Stimulated activated CD4-positive, alpha-beta T cell treated with anti-CD3 and anti-CD28 coated beads, Interleukin-12 subunit alpha, Interleukin-12 subunit beta, amount 100 ng/mL, for 4 hours (primary cell): ENCODE data around the gene SKAP1.

Experiments used
- DNase-seq: peaks from one replicate; pipeline ENCODE4 v3.0.0-alpha.2; 2020

Gene SKAP1

DNA sequence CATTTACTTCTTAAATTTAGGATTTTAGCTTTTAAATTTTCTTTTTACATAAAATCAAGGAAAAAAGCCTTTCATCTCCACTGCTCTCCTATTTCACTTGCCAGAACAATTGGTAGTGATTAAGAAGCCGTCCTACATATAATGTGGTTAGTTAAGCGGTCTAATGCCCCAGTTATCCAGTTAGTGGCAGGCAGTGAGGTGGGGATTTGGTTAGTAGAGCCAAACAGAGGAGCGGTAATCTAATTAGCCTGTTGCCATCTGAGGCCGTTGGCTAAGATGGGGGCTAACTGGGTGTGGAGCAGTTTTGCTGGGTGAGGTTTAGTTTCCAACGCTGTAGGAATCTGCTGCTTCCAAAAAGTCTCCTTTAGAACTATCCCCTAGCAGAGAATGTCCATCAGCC lies 300.0 kb downstream of the SKAP1 start:
- DNase-seq, result no peak

DNA sequence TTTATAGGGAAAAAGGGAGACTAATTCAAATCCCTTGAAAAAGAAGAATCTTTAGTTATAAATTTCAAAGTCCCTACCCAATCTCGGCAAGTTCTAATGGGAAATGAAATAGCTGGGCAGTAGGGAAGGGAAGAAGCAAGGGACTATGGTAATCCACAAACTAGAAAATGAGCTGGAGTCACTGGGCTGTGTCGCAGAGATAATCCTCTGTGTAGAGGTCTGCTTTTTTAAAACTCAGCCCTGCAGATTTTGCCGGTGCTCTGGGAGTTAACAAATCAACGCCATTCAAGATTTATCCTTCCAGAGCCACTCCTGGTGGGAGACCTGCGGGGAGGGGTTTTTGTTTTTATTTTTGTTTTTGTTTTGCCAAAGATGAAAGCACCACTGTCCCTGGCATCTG lies 301.6 kb downstream of the SKAP1 start:
- DNase-seq, result no peak

DNA sequence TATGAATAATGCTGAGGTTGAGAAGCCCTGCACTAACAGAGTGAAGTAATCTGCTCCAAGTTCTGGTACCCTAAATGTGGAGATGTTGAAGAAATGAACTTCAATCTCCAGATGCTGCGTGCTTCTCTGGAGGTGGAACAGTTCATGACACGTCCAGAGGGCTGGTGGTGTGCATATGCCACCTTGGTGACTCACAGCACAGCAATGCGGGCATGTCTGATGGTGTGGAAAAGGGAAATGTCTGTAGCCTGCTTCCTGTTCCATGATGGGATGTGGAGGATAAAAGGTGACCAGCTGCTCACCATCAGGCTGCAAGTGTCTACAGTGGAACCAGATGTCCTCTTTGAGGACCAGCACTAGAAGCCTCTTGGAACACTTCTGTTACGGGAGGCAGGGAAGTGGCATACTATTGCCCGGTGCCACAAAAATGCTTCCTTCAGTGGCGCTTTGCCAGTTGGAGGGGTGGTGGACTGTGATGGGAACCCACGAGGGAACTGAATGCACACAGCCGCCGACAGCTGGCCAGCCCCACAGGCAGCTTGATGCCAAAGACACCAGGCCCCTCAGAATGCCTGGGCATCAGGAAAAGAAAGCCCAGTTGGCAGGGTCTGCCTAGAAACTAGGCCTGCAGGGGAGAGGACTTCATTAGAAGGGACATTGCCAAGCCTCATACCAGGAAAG lies 302.5 kb downstream of the SKAP1 start:
- DNase-seq, result no peak

DNA sequence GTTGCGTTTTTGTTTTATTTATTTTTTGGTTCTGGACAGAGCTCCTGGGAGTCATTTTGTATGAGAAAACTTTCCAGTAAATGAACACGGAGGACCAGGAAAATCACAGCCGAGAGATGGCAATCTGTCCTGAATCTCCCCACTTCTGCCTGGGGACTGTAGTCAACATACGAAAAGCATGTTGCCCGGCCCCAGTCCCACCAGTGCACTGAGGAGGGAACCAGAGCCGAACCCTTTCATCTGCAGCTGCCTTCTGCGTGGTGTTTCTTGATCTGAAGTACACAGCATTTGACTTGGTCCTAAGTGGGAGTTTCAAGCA lies 303.5 kb downstream of the SKAP1 start:
- DNase-seq, result no peak

DNA sequence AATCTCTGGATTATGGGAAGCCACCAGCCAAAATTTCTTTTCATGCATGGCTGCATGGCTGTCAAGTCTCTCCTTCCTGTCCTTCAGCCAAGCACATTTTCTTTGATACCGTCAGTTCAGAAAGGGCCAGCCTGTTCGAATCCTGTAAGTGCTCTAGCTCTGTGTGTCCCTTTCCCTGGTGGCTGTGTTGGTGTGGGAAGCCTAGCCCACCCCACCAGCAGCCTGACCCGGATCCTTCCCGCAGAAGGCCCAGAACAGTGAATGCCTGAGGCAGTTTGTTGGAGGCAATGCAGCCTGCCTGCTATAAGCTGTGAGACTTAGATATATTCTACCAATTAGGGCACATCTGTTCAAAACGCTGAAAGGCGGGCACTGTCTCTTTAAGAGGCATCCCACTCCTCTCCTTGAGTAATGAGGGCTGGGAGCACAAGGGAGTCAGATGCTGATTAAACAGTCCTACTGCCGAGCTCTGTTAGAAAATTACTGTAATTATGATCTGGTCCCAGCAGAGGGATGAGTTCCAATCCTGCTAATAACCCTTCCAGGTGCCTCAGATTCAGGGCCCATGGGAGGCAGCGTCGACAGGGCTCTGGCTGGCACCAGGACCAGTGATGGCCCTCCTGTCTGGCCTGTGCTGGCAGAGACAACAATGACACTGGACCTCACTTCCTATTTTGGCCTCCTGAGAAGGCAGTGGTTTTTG lies 304.0 kb downstream of the SKAP1 start:
- DNase-seq, result no peak

DNA sequence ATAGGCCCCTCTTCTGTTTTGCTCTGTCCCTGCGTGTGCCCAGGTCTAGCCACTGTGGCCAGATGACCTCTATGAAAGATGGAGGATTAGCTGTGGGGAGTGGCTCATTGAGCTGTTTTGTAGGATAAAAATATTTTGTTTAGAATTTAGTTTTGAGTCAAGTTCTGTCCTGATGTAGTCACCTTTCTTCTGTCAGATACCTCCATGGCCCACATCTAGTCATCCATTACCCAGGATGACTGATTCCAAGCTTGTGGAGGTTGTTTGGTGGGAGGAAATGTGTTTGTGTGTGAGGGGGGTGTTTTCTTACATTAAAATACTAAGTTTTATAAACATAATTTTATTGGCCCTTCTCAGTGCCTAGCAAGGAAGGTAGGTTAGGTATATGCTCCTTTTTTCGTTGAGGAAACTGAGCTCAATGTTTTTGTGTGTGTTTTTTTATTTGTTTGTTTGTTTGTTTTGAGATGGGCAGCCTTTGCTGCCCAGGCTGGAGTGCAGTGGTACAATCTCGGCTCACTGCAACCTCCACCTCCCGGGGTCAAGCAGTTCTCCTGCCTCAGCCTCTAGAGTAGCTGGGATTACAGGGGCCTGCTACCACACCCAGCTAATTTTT lies 306.1 kb downstream of the SKAP1 start:
- no peak for DNase-seq

DNA sequence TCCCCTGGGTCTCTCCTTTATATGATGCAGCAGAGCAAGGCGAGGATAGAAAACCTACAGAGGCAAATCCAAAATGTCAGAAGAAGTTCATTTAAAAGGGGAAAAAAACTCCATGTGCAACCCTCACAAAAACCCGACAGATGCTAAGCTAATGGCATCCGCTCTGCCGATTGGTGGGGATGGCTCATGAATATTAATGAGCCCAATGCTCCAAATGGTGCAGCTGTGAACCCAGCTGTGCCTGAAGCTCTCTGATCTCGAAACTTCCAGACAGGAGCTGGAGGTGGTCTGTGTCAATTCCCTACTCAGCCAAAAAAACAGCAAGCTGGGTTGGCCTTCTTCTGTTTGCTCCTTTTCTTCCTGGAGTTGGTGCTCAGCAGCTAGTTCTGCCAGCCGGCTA lies 306.9 kb downstream of the SKAP1 start:
- DNase-seq, result no peak

DNA sequence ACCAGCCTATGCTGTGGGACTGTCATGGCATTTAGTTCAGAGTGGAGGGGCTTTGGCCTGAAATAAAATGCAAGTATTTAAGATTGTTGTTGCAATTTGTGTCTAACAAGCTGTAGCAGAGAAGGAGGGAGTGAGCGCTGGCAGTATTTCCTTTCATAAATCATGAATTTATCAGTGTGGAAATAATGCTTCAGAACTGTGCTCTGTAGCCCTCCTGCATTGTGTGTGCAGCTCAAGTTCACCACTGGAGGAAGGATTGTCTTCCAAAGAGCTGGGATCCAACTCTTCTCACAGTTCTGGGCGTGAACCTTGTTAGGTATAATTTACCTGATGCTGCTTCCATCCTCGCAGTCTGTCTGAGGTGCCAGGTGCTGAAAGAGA lies 307.4 kb downstream of the SKAP1 start:
- no peak for DNase-seq

DNA sequence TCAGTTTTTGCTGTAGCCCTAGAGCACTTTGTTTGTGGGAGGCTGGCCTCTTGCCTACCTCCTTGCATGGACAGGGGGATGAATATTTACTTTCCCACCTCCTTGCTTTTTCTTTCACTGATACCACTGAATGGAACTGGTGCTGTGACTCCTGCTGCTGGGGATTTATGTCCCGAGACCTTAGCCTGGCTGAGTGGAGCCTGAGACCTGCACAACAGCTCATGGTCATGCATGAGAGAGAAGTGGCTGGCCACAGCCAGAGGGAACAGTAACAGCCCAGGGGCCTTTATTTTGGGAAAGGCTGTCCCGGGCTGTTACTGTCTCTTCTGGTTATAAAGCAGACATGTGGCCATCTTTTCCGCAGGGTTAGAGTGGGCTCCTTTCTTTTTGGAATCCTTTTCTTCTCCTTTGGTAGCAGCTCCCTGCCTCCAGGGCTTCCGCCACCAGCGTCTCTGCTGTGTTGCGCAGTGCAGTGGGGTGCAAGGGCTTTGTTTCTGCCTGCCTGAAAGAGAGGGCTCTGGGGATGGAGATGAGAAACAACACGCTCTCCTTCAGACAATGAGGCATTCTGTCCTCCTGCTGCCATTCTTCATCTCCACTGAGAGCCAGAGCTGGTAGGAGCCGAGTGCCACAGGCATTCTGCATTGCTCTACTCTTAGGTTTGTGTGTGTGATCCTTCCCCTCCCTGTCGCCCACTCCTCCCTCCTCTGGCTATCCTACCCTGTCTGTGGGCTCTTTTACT lies 307.9 kb downstream of the SKAP1 start:
- DNase-seq, result no peak

DNA sequence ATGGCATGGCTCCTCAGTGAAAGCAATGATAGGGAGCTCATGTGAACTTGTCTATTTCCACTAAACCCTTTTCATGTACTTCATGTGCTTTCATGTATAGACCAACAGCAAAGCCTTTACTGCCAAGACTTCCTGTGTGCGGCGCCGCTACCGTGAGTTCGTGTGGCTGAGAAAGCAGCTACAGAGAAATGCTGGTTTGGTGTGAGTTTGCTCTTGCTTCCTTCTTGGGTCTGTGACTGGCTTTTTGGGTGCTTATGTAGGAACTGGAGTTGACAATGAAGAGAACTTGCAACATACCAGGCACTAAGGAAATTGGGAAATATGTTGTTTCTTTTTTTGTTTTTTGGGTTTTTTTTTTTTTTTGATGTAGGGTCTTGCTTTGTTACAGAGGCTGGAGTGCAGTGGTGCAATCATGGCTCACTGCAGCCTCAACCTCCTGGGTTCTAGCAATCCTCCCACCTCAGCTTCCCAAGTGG lies 316.8 kb downstream of the SKAP1 start:
- no peak for DNase-seq

DNA sequence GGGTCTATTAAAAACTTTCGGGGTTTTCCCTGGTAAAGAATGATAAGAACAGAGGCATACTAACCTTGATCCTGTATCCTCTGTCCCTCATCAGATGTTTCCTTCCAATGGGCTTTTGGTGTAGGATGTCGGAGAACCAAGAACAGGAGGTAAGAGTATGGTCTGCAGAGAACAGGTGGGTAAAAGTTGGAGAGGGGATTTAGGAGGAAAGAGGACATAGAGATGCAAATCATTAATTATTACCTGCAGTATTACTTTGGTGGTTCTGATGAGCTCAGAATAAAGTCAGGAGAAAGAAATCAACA lies 318.1 kb downstream of the SKAP1 start:
- no peak for DNase-seq

DNA sequence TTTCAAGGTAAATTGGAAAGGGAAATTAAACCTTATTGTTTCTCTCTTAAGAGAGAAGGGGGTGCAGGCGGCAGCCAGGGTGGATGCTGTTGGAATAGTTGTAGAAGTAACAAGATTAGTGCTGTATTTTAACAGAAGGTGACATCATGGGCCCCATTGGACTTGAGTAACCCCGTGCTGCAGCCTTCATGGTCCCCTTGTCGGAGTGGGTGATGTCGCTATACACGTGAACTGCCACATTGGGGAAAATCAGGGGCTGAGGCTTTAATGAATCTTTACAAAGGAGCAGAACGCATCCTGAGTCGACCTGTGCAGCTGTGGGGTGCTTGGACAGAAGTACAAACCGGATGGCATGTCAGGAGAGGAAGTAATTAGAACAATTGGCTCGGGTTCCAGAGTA lies 319.3 kb downstream of the SKAP1 start:
- no peak for DNase-seq

DNA sequence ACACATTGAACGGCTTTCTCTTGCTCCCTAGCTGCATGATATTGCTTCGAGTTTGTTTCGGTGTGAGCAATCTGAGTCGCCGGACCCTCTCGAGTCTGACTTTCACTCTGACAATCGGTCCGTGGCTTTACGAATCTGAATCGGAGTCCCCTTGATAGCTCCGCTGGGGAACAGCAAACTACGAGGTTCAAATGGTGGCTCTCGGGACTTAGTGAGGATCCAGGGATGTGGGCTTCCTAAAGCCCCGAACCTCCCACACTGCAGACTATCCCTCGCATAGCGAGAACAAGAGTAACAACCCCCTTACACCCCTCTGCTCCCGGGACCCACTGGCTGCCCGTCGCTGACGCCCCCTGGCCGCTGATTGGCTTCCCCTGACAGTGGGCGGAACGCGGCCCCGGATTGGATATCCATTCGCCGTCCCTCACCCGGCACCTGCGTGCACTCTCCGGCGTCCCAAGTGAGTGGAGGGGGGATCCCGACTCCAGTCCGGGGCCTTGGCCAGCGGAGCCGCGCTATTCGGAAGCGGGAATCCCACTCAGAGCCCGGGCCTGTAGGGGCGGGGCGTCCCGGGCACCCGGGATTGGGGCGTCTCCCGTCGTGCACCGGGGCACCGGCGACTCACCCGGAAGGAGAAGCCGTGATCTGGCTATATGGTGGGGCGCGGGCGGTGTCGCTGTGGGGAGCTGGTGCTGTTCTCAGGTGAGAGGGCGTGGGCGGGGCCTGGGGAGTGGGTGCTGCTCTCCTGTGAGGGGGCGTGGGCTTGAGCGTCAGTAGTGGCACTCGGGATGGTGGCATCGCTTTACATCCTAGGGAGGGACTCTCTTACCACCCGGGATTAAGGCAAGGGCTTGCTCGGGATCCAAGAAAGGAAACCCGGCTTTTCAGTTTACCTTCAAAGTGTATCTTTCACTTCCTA lies 322.6 kb downstream of the SKAP1 start, which contains the start of gene SNX11:
Gene SNX11 (plus strand): TSS at position 630 of the 919 bp plus-strand sequence. CDS start 4,278 bp downstream, outside the sequence.
- peak; percentile 93 for DNase-seq

DNA sequence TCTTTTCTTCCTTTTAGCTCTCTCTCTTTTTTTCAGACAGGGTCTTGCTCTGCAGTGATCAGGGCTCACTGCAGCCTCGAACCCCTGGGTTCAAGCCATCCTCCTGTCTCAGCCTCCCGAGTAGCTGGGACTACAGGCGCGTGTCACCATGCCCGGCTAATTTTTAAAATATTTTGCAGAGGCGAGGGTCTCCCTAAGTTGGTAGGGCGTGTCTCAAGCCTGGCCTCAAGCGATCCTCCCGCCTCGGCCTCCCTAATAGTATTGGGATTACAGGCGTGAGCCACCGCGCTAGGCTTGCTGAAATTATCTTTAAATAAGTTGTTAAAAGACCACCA lies 323.2 kb downstream of the SKAP1 start:
- DNase-seq, result no peak

DNA sequence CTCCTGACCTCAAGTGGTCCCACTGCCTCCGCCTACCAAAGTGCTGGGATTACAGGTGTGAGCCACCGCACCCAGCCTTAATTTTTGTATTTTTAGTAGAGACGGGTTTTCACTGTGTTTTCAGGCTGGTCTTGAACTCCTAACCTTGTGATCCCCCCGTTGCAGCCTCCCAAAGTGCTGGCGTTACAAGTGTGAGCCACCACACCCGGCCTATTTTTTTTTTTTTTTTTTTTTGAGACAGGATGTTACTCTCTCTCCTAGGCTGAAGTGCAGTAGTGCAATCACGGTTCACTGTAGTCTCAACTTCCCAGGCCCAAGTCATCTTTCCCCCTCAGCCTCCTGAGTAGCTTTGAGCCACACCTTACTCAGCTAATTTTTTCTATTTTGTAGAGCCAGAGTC lies 325.6 kb downstream of the SKAP1 start:
- DNase-seq, result no peak

DNA sequence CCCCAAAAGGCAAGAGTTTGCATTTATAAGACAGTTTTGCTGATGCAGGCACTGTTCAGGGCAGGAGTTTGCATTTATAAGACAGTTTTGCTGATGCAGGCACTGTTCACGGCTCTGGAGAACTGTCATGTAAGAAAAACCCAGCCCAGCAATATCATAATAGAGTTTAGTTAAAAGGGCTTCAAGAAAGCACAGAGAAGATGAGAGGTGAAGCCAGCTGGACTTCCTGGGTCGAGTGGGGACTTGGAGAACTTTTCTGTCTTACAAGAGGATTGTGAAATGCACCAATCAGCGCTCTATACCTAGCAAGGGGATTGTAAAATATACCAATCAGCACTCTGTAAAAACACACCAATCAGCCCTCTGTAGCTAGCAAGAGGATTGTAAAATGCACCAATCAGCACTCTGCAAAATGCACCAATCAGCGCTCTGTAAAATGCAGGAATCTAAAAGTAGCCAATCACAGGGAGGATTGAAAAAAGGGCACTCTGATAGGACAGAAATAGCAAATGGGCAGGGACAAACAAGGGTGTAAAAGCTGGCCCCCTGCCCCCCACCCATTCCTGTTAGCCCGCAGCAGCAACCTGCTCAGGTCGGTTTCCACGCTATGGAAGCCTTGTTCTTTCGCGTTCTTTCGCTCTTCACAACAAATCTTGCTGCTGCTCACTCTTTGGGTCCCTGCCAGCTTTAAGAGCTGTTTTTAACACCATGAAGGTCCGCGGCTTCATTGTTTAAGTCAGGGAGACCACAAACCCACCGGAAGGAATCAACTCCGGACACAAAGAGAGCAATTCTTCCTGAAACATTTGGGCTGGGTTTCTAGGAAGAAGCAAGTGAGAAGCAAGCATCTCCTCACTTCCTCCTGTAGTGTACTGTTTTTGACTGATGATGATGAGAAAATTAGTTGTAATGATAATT lies 327.0 kb downstream of the SKAP1 start:
- no peak for DNase-seq

DNA sequence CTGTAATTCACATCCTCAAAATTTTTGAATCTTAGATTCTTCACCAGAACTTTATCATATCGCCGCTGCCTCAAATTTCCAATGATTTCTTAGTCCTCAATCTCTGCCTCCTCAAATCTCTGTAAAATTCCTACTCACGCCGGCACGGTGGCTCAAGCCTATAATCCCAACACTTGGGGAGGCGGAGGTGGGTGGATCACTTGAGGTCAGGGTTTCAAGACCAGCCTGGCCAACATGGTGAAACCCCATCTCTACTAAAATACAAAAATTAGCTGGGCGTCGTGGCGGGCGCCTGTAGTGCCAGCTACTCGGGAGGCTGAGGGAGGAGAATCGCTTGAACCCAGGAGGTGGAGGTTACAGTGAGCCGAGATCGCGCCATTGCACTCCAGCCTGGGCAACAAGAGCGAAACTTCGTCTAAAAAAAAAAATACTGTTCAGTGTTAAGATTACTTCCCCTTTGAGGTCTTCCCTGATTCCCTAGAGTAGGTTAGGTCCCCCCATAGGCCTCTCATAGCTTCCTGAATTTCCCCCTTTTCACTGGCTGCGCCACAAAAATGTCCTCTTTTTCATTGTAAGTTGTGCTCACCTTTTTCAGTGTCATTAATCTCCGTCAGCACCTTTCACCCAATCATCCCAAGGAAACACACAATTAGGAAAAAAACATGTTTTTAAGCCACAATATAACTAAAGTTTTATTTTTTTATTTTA lies 327.8 kb downstream of the SKAP1 start:
- DNase-seq, result no peak

DNA sequence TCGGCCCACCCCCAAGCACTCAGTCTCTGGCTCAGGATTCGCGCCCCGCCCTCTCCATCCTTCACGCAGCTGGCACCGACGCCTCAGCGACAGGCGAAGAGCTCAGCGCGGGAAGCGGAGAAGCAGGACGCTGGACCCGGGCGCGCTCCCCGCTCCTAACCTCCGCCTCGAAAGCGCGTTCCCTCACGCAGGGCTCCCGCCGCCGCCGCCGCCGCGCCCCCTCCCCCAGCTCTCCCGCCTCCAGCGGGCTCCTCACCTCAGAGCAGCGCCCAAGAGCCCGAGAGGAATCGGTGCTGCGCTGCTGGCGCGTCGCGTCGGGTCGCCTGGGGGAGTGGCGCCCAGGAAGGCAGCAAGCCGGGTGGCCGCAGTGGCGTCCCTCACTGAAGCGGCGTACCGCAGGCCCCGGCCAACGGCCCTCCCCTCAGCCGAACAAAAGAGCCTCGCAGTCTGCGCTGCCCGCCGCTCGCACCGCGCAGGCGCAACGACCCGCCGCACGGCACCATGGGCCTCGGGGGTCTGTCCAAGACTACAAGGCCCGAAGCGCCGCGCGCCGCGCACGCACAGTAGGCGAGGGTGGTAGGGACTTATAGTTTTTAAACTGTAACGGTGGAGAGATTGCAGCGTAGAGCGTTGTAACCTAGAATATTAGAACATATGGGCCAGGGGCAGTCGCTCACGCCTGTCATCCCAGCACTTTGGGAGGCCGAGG lies 328.8 kb downstream of the SKAP1 start, which contains the start of gene CBX1:
Gene CBX1 (minus strand): TSS at position 467 of the 709 bp plus-strand sequence. CDS start 24,474 bp downstream, outside the sequence.
- DNase-seq, result peak; percentile 94

DNA sequence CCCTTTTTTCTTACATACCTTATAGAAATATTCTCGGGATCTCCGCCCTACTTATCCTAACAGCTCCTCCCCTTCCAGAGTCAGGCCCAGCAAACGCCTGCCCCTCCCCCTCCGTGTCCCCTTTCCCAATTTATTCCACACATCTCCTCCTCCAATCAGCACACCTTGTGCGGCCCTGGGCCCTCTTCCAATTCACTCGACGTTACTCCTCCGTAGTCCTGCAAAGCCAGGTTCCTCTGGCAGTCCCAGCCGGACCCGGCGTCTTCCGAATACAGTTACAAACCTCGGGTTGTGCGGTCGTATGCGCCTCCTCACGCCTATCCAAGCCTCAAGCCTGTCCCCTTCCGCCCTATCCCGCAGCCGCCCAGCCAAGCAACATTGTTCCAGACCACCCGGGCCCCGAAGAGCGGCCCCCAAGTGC lies 329.4 kb downstream of the SKAP1 start:
- no peak for DNase-seq

DNA sequence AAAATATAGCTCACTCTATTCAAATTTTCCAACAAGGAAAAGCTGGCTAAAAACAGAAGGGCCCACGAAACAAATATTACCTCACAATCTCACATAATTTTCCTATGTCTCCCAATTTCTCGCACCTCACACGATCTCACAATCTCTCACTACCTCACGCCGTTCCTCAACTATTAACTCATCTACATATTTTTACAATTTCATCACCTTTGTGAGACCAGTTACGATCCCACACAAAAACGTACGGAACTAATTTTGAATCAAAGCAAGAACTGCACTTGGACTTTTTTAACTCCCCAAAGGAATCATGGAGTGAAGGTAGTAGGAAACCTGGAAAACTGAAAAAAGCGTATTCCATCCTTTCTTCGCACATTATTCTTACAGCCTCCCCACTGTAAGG lies 329.9 kb downstream of the SKAP1 start:
- no peak for DNase-seq
